HEK293T (cell line): Measurements from ENCODE around the gene CCNI.

Source experiments
- BHLHE40 ChIP-seq: fragments of 450-650 bp; IDR thresholded peaks from 2 replicates; pipeline ENCODE4 v1.6.1; 2016; ENCODE audit warnings: mild to moderate bottlenecking, moderate library complexity, borderline replicate concordance
- CTBP1 ChIP-seq: fragments of 450-650 bp; IDR thresholded peaks from 2 replicates; pipeline ENCODE4 v1.6.1; 2016; ENCODE audit warnings: borderline replicate concordance
- ELF4 ChIP-seq: fragments of 450-650 bp; IDR thresholded peaks from 2 replicates; pipeline ENCODE4 v1.6.1; 2017; ENCODE audit warnings: antibody characterized with exemption
- FOXA1 ChIP-seq: fragments of 450-650 bp; IDR thresholded peaks from 2 replicates; pipeline ENCODE4 v1.6.1; 2016; ENCODE audit warnings: mild to moderate bottlenecking
- FOXM1 ChIP-seq: fragments of 450-650 bp; IDR thresholded peaks from 2 replicates; pipeline ENCODE4 v1.6.1; 2017; ENCODE audit warnings: mild to moderate bottlenecking, borderline replicate concordance
- HDGF ChIP-seq: fragments of 450-650 bp; IDR thresholded peaks from 2 replicates; pipeline ENCODE4 v1.6.1; 2017; ENCODE audit warnings: antibody characterized with exemption, borderline replicate concordance
- L3MBTL2 ChIP-seq: fragments of 450-650 bp; conservative IDR thresholded peaks from 2 replicates; pipeline ENCODE4 v1.6.1; 2016; ENCODE audit warnings: mild to moderate bottlenecking
- LEF1 ChIP-seq: fragments of 450-650 bp; IDR thresholded peaks from 2 replicates; pipeline ENCODE4 v1.6.1; 2017; ENCODE audit warnings: mild to moderate bottlenecking, borderline replicate concordance
- NFRKB ChIP-seq: fragments of 450-650 bp; IDR thresholded peaks from 2 replicates; pipeline ENCODE4 v1.6.1; 2016; ENCODE audit warnings: mild to moderate bottlenecking, moderate library complexity
- SP1 ChIP-seq: fragments of 450-650 bp; IDR thresholded peaks from 2 replicates; pipeline ENCODE4 v1.6.1; 2017
- SUZ12 ChIP-seq: fragments of 450-650 bp; IDR thresholded peaks from 2 replicates; pipeline ENCODE4 v1.6.1; 2016; ENCODE audit warnings: mild to moderate bottlenecking
- TARDBP ChIP-seq: fragments of 450-650 bp; IDR thresholded peaks from 2 replicates; pipeline ENCODE4 v1.6.1; 2016
- ZNF384 ChIP-seq: fragments of 450-650 bp; IDR thresholded peaks from 2 replicates; pipeline ENCODE4 v1.6.1; 2016
- TF ChIP-seq, protein P1 (sequence below): fragments of 450-650 bp; IDR thresholded peaks from 2 replicates; pipeline ENCODE4 v1.6.1; 2016

- TF ChIP-seq TARDBP (no peak), ZNF384 (no peak), HDGF (no peak), ELF4 (no peak), FOXA1 (no peak), SUZ12 (no peak), FOXM1 (no peak), SP1 (no peak), CTBP1 (no peak), LEF1 (no peak), L3MBTL2 (no peak), BHLHE40 (no peak), NFRKB (no peak)
- TF ChIP-seq, protein P1, sequence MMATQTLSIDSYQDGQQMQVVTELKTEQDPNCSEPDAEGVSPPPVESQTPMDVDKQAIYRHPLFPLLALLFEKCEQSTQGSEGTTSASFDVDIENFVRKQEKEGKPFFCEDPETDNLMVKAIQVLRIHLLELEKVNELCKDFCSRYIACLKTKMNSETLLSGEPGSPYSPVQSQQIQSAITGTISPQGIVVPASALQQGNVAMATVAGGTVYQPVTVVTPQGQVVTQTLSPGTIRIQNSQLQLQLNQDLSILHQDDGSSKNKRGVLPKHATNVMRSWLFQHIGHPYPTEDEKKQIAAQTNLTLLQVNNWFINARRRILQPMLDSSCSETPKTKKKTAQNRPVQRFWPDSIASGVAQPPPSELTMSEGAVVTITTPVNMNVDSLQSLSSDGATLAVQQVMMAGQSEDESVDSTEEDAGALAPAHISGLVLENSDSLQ = no peak
Observed at GRCh38 chr4:77001907-77002306, 73.9 kb downstream of the CCNI start.
